Esophagus squamous epithelium (tissue), 4 donors: ENCODE data around the gene REL.

Experiments
- POLR2A ChIP-seq, 4 donors: fragments of 450-650 bp; IDR thresholded peaks; one replicate each; pipeline ENCODE4 v1.6.1; 2017; ENCODE audit warnings: antibody characterized with exemption in 4 of 4, mild to moderate bottlenecking in 4 of 4, moderate library complexity in 3 of 4
- TF ChIP-seq, protein P1 (sequence below), 6 experiments: fragments of 450-650 bp in 4 of 6; fragments of 200-600 bp in 2 of 6; sonication (generic) in 2 of 6; IDR thresholded peaks; one replicate each; pipeline ENCODE4 v1.5.1; 2016 to 2019; ENCODE audit warnings: antibody characterized with exemption in 6 of 6, mild to moderate bottlenecking in 4 of 6, moderate library complexity in 4 of 6

DNA sequence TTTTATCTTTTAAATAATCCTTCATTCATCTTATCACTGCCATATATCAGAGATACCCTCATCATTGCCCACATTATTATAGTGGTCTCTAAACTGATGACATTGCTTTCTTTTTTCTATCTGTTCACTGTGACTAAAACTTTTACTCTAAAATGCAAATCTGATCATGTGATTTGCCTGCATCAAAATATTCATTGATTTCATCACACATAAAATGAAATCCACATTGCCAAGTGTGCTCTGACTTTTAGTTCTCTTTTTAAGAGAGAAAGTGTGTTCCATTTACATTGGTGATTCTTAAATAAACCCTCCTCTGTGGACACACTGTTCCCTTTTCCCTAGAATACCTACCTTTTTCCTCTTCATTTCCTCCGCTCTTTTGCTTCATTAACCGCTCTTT, 7.5 kb downstream of the REL start:
- TF ChIP-seq, protein P1, sequence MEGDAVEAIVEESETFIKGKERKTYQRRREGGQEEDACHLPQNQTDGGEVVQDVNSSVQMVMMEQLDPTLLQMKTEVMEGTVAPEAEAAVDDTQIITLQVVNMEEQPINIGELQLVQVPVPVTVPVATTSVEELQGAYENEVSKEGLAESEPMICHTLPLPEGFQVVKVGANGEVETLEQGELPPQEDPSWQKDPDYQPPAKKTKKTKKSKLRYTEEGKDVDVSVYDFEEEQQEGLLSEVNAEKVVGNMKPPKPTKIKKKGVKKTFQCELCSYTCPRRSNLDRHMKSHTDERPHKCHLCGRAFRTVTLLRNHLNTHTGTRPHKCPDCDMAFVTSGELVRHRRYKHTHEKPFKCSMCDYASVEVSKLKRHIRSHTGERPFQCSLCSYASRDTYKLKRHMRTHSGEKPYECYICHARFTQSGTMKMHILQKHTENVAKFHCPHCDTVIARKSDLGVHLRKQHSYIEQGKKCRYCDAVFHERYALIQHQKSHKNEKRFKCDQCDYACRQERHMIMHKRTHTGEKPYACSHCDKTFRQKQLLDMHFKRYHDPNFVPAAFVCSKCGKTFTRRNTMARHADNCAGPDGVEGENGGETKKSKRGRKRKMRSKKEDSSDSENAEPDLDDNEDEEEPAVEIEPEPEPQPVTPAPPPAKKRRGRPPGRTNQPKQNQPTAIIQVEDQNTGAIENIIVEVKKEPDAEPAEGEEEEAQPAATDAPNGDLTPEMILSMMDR (IDR thresholded peaks at IDR 0.05), result no peak
- no peak for TF ChIP-seq POLR2A (IDR thresholded peaks at IDR 0.05)
